Body of pancreas (tissue), 4 donors: Measurements from ENCODE around the gene ARSG.

ENCODE experiments used
- CTCF ChIP-seq, 7 experiments: fragments of 450-650 bp in 4 of 7; fragments of 200-600 bp in 3 of 7; sonication (generic) in 3 of 7; IDR thresholded peaks; one replicate each; pipeline ENCODE4 v1.5.1; 2016 to 2019; ENCODE audit warnings: antibody characterized with exemption in 7 of 7
- POLR2A ChIP-seq, 3 donors: fragments of 450-650 bp; IDR thresholded peaks; one replicate each; pipeline ENCODE4 v1.6.1; 2016; ENCODE audit warnings: antibody characterized with exemption in 3 of 3, mild to moderate bottlenecking in 2 of 3

- TF ChIP-seq CTCF (IDR thresholded peaks at IDR 0.05) (no peak), POLR2A (IDR thresholded peaks at IDR 0.05) (no peak)
Observed at GRCh38 chr17:68427575-68427974, 136.3 kb downstream of the ARSG start.
